GM19043 (cell line): ENCODE data around the gene DCK.
"Not testable (repeated sequence)": the region's sequence is repeated elsewhere in the genome, so short reads cannot be mapped to it uniquely, and the experiment has no call there.

ENCODE experiments used
- ATAC-seq: cut with Tn5 transposase; IDR thresholded peaks from one replicate; pipeline ENCODE4 v1.9.1; 2021; ENCODE audit warnings: low read depth; ENCODE audit not compliant: unreplicated experiment

The DCK gene

DNA sequence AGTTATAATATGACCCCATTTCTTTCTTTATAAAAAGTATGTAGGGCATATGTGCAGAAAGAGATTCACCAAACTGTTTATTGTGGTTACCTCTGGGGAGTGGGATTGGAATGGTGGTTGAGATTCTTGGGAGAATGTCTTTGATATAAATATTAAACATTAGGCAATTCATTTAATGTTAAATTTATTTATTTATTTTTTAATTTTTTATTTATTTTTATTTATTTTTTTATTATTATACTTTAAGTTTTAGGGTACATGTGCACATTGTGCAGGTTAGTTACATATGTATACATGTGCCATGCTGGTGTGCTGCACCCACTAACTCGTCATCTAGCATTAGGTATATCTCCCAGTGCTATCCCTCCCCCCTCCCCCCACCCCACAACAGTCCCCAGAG lies 60.2 kb downstream of the DCK start:
- ATAC-seq, result not testable (repeated sequence)

DNA sequence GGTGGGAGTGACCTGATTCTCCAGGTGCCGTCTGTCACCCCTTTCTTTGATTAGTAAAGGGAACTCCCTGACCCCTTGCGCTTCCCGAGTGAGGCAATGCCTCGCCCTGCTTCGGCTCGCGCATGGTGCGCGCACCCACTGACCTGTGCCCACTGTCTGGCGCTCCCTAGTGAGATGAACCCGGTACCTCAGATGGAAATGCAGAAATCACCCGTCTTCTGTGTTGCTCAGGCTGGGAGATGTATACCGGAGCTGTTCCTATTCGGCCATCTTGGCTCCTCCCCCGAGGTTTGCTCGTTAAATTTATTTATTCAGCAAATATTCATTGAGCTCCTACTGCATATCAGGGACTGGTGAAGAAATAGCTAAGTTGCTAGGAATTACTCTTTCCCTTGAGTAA lies 66.1 kb downstream of the DCK start:
- not testable (repeated sequence) for ATAC-seq

GRCh38 chr4:71062436-71062835 lies 69.0 kb downstream of the DCK start:
- ATAC-seq, result no peak

- no peak for ATAC-seq
These were observed 70.3 kb downstream of the DCK start for GRCh38 chr4:71063711-71064110.

GRCh38 chr4:71064521-71064920 lies 71.1 kb downstream of the DCK start:
- no peak for ATAC-seq

- no peak for ATAC-seq
These were observed 72.6 kb downstream of the DCK start for GRCh38 chr4:71065991-71066510.

GRCh38 chr4:71066737-71067716 lies 73.6 kb downstream of the DCK start:
- ATAC-seq, result no peak

DNA sequence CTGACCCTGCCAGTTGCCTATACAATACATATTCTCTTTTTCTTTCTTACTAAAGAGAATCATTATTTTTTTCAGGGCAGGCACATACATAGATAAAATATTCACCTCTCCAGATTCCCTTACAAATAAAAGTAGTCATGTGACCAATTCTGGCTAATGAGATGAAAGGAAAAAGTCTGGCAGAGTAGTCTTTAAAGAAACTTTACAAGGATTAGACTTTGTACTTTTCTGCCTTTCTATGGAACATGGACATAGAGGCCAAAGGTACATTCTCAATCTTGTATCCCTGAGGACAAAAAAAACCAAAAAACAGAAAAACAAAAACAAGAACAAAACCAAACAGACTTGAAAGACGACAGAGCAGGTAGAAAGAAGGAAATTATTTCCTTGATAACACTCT lies 75.6 kb downstream of the DCK start:
- ATAC-seq, result no peak

DNA sequence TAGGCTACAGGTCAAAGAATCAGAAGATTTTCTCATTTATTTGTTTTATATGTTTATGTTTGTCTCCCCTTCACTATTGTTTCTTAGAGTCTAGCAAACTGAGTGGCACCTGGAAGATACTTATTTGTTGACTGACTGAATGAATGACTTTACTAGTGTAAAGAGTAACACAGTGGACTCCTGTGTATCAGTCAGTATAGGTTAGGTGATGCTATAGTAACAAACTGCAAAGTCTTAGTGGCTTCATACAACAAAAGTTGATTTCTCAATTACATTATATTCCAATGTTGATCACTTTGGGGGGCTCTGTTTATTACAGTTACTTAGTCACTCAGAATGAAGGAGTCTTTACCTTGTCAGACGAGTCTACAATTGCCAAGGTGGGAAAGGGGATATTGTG lies 76.6 kb downstream of the DCK start:
- ATAC-seq, result no peak

DNA sequence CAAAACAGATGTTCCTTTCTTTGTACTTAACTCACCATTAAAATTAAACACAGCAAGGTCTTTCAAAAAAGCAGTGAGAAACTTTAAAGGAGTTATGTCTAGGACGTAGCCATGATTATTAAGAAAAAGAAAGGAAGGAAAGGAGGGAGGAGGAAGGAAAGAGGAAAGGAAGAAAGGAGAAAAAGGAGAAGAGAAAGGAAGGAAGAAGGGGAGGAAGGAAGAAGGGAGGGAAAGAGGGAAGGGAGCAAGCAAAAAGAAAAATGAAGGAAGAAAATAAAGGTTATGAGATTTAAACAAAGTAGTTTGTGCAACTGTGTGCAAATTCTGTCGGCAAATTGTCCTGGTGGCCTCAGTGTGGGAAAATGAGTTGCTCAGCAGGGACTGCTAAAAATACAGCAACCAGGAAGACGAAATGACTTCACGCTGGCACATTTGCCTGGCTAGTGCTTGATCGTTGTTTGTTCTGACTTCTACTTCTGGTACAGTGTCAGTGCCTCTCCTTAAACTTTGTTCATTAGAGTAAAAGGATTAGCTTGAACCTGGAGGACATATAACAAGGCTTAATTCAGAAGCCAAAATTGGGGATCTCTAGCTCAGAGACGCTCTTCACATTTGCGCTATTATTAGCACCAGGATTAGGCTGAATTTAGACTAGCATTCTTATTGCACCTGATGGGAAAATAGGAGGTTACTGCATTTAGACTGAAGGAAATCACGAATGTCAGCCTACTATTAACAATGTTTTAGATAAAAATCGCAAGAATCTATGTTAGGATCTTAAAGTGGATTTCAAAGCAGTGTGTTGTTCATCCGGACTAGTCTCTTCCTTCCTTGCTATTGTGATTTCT lies 81.2 kb downstream of the DCK start:
- no peak for ATAC-seq
